ENCODE data around the gene SRP9.

DNA sequence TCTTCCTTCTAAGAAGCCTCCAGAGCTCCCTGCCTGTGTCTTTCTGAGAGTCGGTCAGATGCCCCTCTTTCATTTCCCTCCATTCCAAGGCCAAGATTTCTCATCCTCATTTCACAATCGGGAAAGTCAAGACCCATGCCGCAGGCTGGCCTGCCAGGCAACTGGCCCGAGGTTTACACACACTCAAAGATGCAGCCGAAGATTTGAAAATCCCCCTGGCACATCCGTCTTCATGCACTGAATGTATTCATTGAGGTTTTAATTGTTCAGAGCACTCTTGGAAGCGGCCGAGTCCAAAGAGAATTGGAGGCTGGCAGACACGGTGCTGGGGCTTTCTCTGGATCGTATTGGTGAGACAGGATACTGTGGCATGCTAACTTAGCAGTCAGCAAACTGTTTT lies 29.1 kb upstream of the SRP9 start:
- TF ChIP-seq, protein P1, sequence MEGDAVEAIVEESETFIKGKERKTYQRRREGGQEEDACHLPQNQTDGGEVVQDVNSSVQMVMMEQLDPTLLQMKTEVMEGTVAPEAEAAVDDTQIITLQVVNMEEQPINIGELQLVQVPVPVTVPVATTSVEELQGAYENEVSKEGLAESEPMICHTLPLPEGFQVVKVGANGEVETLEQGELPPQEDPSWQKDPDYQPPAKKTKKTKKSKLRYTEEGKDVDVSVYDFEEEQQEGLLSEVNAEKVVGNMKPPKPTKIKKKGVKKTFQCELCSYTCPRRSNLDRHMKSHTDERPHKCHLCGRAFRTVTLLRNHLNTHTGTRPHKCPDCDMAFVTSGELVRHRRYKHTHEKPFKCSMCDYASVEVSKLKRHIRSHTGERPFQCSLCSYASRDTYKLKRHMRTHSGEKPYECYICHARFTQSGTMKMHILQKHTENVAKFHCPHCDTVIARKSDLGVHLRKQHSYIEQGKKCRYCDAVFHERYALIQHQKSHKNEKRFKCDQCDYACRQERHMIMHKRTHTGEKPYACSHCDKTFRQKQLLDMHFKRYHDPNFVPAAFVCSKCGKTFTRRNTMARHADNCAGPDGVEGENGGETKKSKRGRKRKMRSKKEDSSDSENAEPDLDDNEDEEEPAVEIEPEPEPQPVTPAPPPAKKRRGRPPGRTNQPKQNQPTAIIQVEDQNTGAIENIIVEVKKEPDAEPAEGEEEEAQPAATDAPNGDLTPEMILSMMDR (conservative IDR thresholded peaks at IDR 0.05; ENCODE audit: low read depth, low read length), result no peak
- TF ChIP-seq EZH2phosphoT487 (IDR thresholded peaks at IDR 0.05; ENCODE audit: borderline replicate concordance, low read length), result no peak
